ENCODE results near the gene ERC2. TPM values are rescaled to one million over a fixed set of nuclear protein-coding genes. Genes with fewer than 3 reads are reported as not detected.

ERC2 gene
- total RNA-seq, 6 donors from 2014 or later: 0.67 to 14.7 (median 1.3) TPM

- H3K36me3 ChIP-seq: no peaks in the 10 kb centered on the region
- TF ChIP-seq POLR2A (IDR thresholded peaks at IDR 0.05): no peak
- H3K27me3 ChIP-seq: no peaks in the 10 kb centered on the region
- no peaks in the 10 kb centered on the region for H3K9me3 ChIP-seq
- H3K4me3 ChIP-seq: no peak overlapping the region
- H3K27ac ChIP-seq: no peak overlapping the region
- 90 to 92% methylated on average over 6 of the region's 6 CpGs for WGBS, 2 donors
- no peak for DNase-seq
- H3K4me1 ChIP-seq: no peaks in the 10 kb centered on the region
- no peak for ATAC-seq (ENCODE audit: low FRiP score in 2 of 2)
These were observed 489.3 kb downstream of the ERC2 start for GRCh38 chr3:55978953-55979352.

- peak in 1 of 2 donors; percentile 43 for ATAC-seq (ENCODE audit: low FRiP score in 2 of 2)
- Histone ChIP-seq H3K27me3 (no peaks in the 10 kb centered on the region), H3K4me3 (no peak overlapping the region), H3K9me3 (no peaks in the 10 kb centered on the region), H3K27ac (no peak overlapping the region), H3K4me1 (no peaks in the 10 kb centered on the region), H3K36me3 (no peaks in the 10 kb centered on the region)
- no peak for DNase-seq
- WGBS, 2 donors: 80 to 84% methylated on average over 13 of the region's 13 CpGs
- no peak for TF ChIP-seq CTCF (IDR thresholded peaks at IDR 0.05)
- TF ChIP-seq POLR2AphosphoS5 (IDR thresholded peaks at IDR 0.05): no peak
- no peak for TF ChIP-seq POLR2A (IDR thresholded peaks at IDR 0.05)
- no peak for TF ChIP-seq EP300 (IDR thresholded peaks at IDR 0.05)
These were observed 493.7 kb downstream of the ERC2 start for GRCh38 chr3:55974421-55975165.

- no peaks in the 10 kb centered on the region for H3K27me3 ChIP-seq
- ATAC-seq (ENCODE audit: low FRiP score in 2 of 2): no peak
- H3K36me3 ChIP-seq: no peaks in the 10 kb centered on the region
- no peak for TF ChIP-seq CTCF (IDR thresholded peaks at IDR 0.05)
- no peak for TF ChIP-seq EP300 (IDR thresholded peaks at IDR 0.05)
- no peak for TF ChIP-seq POLR2AphosphoS5 (IDR thresholded peaks at IDR 0.05)
- TF ChIP-seq POLR2A (IDR thresholded peaks at IDR 0.05): no peak
- DNase-seq: no peak
- no peak overlapping the region for H3K27ac ChIP-seq
- no peak overlapping the region for H3K4me3 ChIP-seq
- 86 to 92% methylated on average over 2 of the region's 2 CpGs for WGBS, 2 donors
- H3K4me1 ChIP-seq: no peaks in the 10 kb centered on the region
- no peaks in the 10 kb centered on the region for H3K9me3 ChIP-seq
These were observed 498.6 kb downstream of the ERC2 start for GRCh38 chr3:55969634-55970033.

GRCh38 chr3:55968331-55968730 is 499.9 kb downstream of the ERC2 start:
- TF ChIP-seq CTCF (IDR thresholded peaks at IDR 0.05) (no peak), POLR2A (IDR thresholded peaks at IDR 0.05) (no peak), EP300 (IDR thresholded peaks at IDR 0.05) (no peak), POLR2AphosphoS5 (IDR thresholded peaks at IDR 0.05) (no peak)
- Histone ChIP-seq H3K36me3 (no peaks in the 10 kb centered on the region), H3K4me1 (no peaks in the 10 kb centered on the region), H3K4me3 (no peak overlapping the region), H3K9me3 (no peaks in the 10 kb centered on the region), H3K27ac (no peak overlapping the region), H3K27me3 (no peaks in the 10 kb centered on the region)
- ATAC-seq (ENCODE audit: low FRiP score in 2 of 2) (no peak), DNase-seq (no peak)
- 64 to 66% methylated on average over 6 of the region's 6 CpGs for WGBS, 2 donors

GRCh38 chr3:55966566-55966965 is 501.7 kb downstream of the ERC2 start:
- 62 to 71% methylated on average over 1 of the region's 1 CpG for WGBS, 2 donors
- no peak for TF ChIP-seq EP300 (IDR thresholded peaks at IDR 0.05)
- no peak for TF ChIP-seq POLR2A (IDR thresholded peaks at IDR 0.05)
- no peak for TF ChIP-seq CTCF (IDR thresholded peaks at IDR 0.05)
- TF ChIP-seq POLR2AphosphoS5 (IDR thresholded peaks at IDR 0.05): no peak
- ATAC-seq (ENCODE audit: low FRiP score in 2 of 2): no peak

More at GRCh38 chr3:55966566-55966965, 501.7 kb downstream of the ERC2 start:
- Histone ChIP-seq H3K36me3 (no peaks in the 10 kb centered on the region), H3K27me3 (no peaks in the 10 kb centered on the region), H3K4me1 (no peaks in the 10 kb centered on the region), H3K27ac (no peak overlapping the region), H3K9me3 (no peaks in the 10 kb centered on the region), H3K4me3 (no peak overlapping the region)
- no peak for DNase-seq

Data from upper lobe of left lung (tissue), 6 donors.